Uterus (tissue), 2 donors: Measurements from ENCODE around the gene PCDHAC1.

ENCODE experiments used
- CTCF ChIP-seq, 4 experiments: fragments of 200-600 bp in 2 of 4; fragments of 450-650 bp in 2 of 4; sonication (generic) in 2 of 4; IDR thresholded peaks; one replicate each; pipeline ENCODE4 v1.5.1; 2016 to 2019; ENCODE audit warnings: antibody characterized with exemption in 4 of 4, mild to moderate bottlenecking in 2 of 4, moderate library complexity in 1 of 4
- POLR2A ChIP-seq, 2 donors: fragments of 450-650 bp; IDR thresholded peaks; one replicate each; pipeline ENCODE4 v1.6.1; 2016; ENCODE audit warnings: antibody characterized with exemption in 2 of 2, mild to moderate bottlenecking in 1 of 2, moderate library complexity in 1 of 2

- TF ChIP-seq CTCF (IDR thresholded peaks at IDR 0.05) (no peak), POLR2A (IDR thresholded peaks at IDR 0.05) (no peak)
These were observed 25.5 kb downstream of the PCDHAC1 start for GRCh38 chr5:140951636-140952035.
